ENCODE measurements around the gene UGP2. TPM values are rescaled to one million over a fixed set of nuclear protein-coding genes. Genes with fewer than 3 reads are reported as not detected.
A peak's percentile ranks its signal among the peaks of the same experiment; 100 is the strongest.

UGP2 gene
- polyA plus RNA-seq, 3 donors from 2014 or later: 132 to 263 (median 151) TPM

DNA sequence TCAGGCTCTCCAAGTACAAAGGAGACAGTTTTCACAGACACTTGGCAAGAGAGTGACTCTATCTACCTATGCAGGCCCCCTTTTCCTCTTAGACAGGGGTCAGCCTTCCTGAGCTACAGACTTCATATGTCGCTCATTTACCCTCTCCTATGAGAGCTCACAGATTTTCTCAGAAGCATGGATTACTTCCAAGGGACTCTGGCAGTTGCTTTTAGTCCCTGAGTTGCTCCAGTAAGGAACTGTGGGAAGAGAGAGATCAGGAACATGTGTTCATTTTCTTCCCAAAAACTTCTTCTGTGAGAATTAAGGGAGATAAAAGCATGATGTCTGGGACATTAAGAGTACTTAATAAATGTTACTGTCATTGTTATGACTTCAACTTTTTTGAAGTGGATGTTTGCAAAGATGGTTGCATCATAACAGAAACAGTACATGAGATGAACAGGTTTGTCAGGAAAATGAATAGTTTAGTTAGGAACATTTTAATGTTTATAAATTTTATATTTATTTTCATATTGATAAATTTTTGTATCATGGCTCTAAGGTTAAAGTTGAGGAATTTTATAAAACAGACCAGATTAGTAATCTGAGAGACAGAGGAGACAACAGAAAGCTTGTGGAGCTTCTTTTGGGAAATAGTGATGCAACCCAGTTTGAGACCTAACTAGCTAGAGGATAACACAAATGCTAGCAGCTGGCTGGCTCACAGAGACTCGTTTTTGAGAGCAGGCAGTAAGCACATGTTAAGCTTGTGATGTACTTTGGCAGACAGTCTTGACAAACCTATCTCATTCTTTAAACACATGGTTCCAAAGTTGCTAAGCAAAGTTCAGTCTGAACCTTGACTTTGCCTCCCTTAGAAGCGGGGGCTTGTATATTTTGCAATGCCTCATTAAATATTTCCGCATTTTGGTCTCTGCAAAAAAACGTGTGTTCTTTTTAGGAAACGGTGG lies 21.7 kb upstream of the UGP2 start:
- no peak for DNase-seq
- H3K4me3 Mint-ChIP-seq: no peak overlapping the region
- H3K4me1 Mint-ChIP-seq: no peaks in the 10 kb centered on the region
- H3K36me3 Mint-ChIP-seq: peaks cover 0 to 4% (median 0%) of the 10 kb centered on the region in 3 donors
- H3K27ac Mint-ChIP-seq: no peak overlapping the region
- H3K27me3 Mint-ChIP-seq (ENCODE audit: low read depth in 3 of 3): peaks cover 0 to 1% (median 0%) of the 10 kb centered on the region in 3 donors
- H3K9me3 Mint-ChIP-seq: no peaks in the 10 kb centered on the region

DNA sequence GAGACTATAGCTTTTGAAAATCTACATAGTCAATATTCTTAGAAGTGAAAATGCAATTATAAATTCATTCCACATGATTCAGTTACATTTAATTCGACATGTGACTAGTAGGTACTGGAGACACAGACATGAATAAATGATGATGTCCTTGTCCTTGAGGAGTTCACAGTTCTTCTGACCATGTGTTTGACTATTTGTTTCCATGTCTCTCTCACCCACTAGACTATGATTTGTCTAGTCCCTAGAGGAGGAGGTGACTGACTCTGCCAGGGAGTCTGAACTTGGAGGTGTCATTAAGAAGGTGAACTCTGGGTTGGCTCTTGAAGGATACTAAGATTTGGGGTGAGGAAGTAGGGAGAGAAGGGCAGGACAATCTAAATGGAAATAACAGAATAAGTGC lies 20.7 kb upstream of the UGP2 start:
- Mint-ChIP-seq H3K9me3 (no peaks in the 10 kb centered on the region), H3K27ac (no peak overlapping the region), H3K36me3 (peaks cover 0 to 4% (median 0%) of the 10 kb centered on the region in 3 donors), H3K27me3 (ENCODE audit: low read depth in 3 of 3) (peaks cover 0 to 3% (median 0%) of the 10 kb centered on the region in 3 donors), H3K4me3 (no peak overlapping the region), H3K4me1 (no peaks in the 10 kb centered on the region)
- DNase-seq: no peak

DNA sequence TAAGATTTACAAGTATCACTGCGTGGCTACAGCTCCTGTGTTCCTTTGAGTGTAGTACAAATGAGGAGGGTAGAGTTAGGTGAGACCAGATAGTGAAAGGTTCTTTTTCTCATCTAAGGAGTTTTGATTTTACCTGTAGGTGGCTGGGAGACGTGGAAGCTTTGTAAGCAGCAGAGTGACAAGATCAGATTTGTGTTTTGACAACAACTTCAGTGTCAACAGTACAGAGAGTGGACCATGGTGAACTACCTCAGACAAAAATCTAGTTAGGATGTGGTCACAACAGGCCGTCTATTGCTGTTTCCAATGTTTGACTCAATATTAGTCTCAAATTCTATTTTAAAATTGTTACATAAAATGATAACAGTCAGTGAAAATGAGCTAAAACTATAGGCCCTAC lies 20.3 kb upstream of the UGP2 start:
- H3K27me3 Mint-ChIP-seq (ENCODE audit: low read depth in 3 of 3): peaks cover 0 to 3% (median 0%) of the 10 kb centered on the region in 3 donors
- no peak for DNase-seq
- no peak overlapping the region for H3K4me3 Mint-ChIP-seq
- H3K9me3 Mint-ChIP-seq: no peaks in the 10 kb centered on the region
- no peaks in the 10 kb centered on the region for H3K4me1 Mint-ChIP-seq
- H3K27ac Mint-ChIP-seq: no peak overlapping the region
- H3K36me3 Mint-ChIP-seq: peaks cover 0 to 4% (median 0%) of the 10 kb centered on the region in 3 donors

DNA sequence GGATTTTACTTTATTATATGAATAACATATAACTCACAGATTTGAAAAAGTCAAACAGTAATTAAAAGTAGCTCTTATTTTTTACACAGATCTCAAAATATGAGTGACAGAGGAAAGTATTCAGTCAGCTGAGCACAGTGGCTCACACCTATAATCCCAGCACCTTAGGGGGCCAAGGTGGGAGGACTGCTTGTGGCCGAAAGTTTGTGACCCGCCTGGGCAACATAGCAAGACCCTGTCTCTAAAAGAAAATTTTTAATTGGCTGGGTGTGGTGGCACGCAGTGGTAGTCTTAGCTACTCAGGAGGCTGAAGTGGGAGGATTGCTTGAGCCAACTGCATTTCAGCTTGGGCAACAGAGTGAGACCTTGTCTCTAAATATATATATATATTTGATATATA lies 19.2 kb upstream of the UGP2 start:
- Mint-ChIP-seq H3K4me3 (no peak overlapping the region), H3K27me3 (ENCODE audit: low read depth in 3 of 3) (peaks cover 0 to 7% (median 0%) of the 10 kb centered on the region in 3 donors), H3K9me3 (no peaks in the 10 kb centered on the region), H3K4me1 (no peaks in the 10 kb centered on the region), H3K36me3 (peaks cover 0 to 4% (median 0%) of the 10 kb centered on the region in 3 donors), H3K27ac (no peak overlapping the region)
- no peak for DNase-seq

DNA sequence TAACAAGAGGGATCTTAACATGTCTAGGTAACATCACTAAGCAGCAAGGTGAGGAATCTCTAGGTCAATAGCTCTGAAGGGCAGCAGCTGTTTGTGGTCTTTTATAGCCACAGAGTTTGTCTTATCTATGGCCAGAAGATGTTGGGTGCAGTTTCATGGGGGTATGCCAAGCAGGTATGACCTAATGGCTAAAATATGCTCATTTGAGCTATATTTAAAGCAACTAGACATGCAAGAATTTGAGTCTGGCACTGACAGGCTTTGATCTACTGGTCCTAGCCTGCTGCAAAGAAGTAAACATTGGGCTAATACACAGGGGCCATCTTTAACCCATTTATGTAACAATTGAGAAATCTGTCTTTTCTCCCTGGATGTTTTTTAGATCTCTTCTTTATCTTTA lies 13.9 kb upstream of the UGP2 start:
- H3K27ac Mint-ChIP-seq: no peak overlapping the region
- H3K4me1 Mint-ChIP-seq: no peaks in the 10 kb centered on the region
- no peak overlapping the region for H3K4me3 Mint-ChIP-seq
- no peaks in the 10 kb centered on the region for H3K36me3 Mint-ChIP-seq
- DNase-seq: no peak
- H3K27me3 Mint-ChIP-seq (ENCODE audit: low read depth in 3 of 3): peaks cover 1 to 11% (median 3%) of the 10 kb centered on the region in 3 donors
- no peaks in the 10 kb centered on the region for H3K9me3 Mint-ChIP-seq

DNA sequence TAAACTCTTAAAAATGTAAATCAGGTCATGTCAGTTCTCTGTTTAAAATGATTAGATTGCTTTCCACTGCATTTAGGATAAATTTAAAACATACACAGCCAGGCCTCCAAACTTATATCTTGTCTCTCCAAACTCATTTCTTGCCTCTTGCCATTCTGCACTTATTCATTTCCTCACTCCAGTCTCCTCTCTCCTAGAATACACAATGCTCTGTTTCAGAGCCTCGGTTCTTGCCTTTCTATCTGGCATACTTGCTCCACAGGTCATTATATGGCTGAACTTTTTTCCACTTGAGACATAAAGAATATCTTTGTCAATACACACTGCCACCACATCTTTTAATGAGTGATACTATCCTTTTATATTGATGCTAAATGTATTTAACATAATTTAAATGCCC lies 10.5 kb upstream of the UGP2 start:
- H3K36me3 Mint-ChIP-seq: no peaks in the 10 kb centered on the region
- H3K4me1 Mint-ChIP-seq: no peaks in the 10 kb centered on the region
- H3K27me3 Mint-ChIP-seq (ENCODE audit: low read depth in 3 of 3): peaks cover 1 to 7% (median 3%) of the 10 kb centered on the region in 3 donors
- DNase-seq: no peak
- H3K27ac Mint-ChIP-seq: no peak overlapping the region
- no peak overlapping the region for H3K4me3 Mint-ChIP-seq
- H3K9me3 Mint-ChIP-seq: no peaks in the 10 kb centered on the region

DNA sequence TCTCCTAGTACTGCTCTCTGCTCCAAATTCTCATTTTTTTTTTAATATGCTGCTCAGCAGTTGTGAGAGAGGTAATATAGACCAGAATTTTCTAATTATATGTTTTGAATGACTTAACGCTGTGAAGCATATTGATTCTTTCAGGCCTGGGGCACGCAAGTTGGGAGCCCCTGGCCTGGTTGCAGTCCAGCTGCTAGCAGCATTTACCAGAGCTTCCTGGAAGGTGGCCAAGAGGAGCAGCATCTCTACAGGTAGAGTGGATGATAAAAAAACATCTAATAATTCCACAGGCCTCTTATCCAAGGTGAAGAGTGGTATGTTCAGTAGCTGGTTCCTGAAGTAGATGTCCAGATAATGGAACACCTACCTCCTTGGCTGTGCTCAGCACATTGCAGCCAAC lies 7.3 kb upstream of the UGP2 start:
- peaks cover 0 to 3% (median 1%) of the 10 kb centered on the region in 3 donors for H3K27me3 Mint-ChIP-seq (ENCODE audit: low read depth in 3 of 3)
- peaks cover 0 to 1% of the 10 kb centered on the region in 2 donors for H3K4me1 Mint-ChIP-seq
- no peak overlapping the region for H3K4me3 Mint-ChIP-seq
- H3K27ac Mint-ChIP-seq: no peak overlapping the region
- H3K36me3 Mint-ChIP-seq: no peaks in the 10 kb centered on the region
- no peak for DNase-seq
- H3K9me3 Mint-ChIP-seq: no peaks in the 10 kb centered on the region

DNA sequence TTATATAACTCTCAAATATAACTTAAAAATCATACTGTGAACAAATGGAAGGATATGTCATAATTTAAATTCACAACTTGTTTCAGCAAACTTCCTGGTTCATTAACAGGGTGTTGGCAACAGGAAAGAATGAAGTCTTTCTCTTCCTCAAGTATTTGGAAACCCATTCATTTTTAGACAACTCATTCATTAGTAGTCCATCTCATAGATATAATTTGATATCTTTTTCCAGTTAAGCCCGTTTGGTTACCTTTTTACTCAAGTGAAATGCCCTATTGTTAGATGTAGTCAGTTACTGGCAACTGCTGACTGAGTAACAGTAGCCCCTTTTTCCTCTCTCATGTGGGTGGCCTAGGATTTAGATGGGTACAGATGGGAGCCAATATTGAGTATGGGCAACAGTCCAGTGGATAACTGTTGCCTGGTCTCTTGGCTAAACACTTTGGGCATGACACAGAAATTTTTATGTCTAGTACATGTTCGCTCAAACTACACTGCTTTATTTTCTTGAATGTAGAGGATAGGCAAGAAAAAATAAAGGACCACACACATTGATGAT lies 4.6 kb upstream of the UGP2 start:
- Mint-ChIP-seq H3K4me1 (peaks cover 16 to 19% of the 10 kb centered on the region in 2 donors), H3K4me3 (no peak overlapping the region), H3K9me3 (no peaks in the 10 kb centered on the region), H3K36me3 (no peaks in the 10 kb centered on the region), H3K27ac (no peak overlapping the region), H3K27me3 (ENCODE audit: low read depth in 3 of 3) (peaks cover 7 to 13% (median 8%) of the 10 kb centered on the region in 3 donors)
- no peak for DNase-seq

DNA sequence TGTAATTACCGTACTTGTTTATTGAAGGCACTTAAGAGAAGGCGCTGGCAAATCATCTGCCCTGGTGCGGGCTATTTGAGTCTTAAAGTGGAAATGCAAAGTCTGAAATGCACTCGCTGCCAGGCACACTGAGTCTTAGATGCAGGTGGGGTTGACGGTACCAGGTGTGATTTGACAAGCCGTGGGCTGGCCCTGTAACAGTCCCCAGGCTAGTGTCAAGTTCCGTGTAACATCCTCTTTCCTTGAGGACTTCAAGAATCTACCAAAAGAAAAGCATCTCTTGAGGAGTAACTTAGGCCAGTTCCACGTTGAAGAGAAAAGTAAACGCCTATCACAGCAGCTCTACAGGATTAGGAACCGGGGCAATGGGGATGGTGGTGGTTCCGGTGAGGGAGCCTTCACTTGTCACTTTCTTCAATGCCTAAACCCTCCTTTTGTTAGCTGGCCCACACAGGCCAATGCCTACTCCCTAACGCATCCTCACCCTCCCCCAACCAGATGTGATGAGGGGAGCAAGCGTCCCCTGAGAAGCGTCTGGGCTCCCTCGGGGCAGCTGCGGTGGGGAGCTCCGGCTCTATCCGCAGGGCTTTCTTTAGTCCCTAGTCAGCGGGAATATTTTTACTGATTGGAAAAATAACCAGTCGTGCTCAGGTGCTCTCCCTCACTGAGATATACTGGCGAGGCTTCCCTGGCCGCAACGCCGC lies 1.5 kb upstream of the UGP2 start:
- H3K9me3 Mint-ChIP-seq: no peaks in the 10 kb centered on the region
- peaks cover 8 to 13% (median 9%) of the 10 kb centered on the region in 3 donors for H3K27me3 Mint-ChIP-seq (ENCODE audit: low read depth in 3 of 3)
- DNase-seq: no peak
- peak overlapping the region; percentile 94 to 99 (median 97) for H3K27ac Mint-ChIP-seq
- no peaks in the 10 kb centered on the region for H3K36me3 Mint-ChIP-seq
- H3K4me3 Mint-ChIP-seq: peak overlapping the region; percentile 93 to 99 (median 97)
- H3K4me1 Mint-ChIP-seq: peaks cover 43 to 50% of the 10 kb centered on the region in 2 donors

DNA sequence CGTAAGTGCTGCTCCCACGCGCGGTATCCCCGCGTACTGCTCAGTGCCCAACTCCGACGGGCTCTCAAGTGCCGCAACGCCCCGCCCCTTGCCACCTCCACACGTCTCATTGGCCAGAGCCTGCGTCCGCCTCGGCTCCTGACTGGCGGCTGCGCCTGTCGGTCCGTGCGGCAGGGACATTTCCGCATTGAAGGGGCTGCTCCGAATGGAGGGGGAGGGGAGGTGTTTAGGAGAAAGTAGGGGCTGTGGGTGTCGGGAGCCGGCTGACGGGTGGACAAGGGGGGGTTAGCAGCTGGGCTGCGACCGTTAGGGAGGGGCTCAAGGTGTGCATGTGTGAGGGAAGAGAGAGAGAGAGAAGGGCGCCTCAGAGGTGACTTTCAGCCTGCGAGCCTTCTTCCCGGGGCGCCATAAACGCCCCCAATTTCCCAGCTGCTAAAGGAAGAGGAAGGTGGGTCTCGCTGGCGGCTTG lies 877 bp upstream of the UGP2 start:
- Mint-ChIP-seq H3K4me1 (peaks cover 47 to 56% of the 10 kb centered on the region in 2 donors), H3K27me3 (ENCODE audit: low read depth in 3 of 3) (peaks cover 8 to 13% (median 9%) of the 10 kb centered on the region in 3 donors), H3K27ac (peak overlapping the region; percentile 94 to 99 (median 97)), H3K36me3 (no peaks in the 10 kb centered on the region), H3K9me3 (no peaks in the 10 kb centered on the region), H3K4me3 (peak overlapping the region; percentile 93 to 99 (median 97))
- DNase-seq: peak; percentile 97

DNA sequence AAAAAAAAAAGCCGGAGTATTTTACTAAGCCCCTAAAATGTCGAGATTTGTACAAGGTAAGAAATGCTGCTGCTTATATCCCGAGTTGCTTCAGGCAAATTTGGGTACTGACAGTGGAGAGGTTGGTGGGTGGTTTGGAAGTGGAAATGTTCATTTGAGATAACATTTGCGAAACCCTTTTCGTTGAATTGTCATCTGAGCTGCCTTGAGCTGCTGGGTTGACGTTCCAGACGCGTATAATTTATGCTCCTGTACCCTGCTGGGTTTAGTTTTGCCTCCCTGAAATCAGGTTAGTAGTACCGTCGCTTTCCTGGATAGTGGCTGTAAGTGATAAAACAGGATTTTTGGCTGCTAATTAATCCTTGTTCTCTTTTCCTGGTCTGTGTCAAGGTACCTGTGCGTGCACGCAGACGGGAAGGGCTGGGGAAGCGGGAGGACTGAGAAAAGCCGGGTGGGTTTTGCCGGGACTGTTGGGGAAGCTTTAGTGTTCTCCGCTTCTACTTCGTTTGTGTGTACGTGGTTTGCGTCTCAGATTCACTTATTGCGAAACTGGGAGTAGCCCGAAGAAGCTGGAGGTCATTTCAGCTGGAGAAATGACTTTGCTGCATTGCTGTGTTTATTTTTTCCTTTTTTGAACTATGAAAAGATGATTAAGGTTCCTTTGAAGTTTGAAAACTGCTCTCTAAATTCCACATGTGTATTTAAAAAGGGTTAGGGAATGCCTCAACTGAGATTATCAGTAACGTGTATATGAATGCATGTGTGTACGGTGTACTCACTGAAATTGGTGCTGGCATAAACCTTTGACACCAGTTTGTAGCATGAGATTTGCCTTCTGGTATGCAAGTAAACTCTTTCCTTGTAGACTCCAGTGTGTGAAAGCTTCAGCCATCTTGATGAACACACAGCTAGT lies 709 bp downstream of the UGP2 start:
- Mint-ChIP-seq H3K36me3 (peaks cover 0 to 2% (median 0%) of the 10 kb centered on the region in 3 donors), H3K27me3 (ENCODE audit: low read depth in 3 of 3) (peaks cover 8 to 13% (median 11%) of the 10 kb centered on the region in 3 donors), H3K4me3 (peak overlapping the region; percentile 93 to 99 (median 97)), H3K9me3 (no peaks in the 10 kb centered on the region), H3K4me1 (peaks cover 53 to 72% of the 10 kb centered on the region in 2 donors), H3K27ac (peak overlapping the region; percentile 79 to 99 (median 97))
- peak in 1 of 3 donors; percentile 9 for DNase-seq

DNA sequence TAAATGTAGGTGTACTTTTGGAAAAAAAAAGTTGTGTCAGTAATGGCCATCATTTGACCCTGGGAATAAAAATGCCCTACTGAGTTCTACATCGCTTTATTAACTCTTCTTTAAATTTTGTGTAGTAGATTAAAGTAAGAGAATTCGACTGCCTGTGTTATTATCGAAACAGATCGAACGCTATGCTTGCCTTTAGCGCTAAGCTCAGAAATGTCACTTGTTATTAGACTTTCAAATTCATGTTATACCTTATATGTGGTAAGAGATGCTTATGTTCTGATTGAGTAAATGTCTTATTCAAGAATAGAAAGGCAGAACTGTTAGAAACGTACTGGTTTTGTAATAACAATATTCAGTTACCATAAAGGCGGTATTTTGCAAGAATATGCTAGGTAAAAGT lies 1.4 kb downstream of the UGP2 start:
- peak overlapping the region; percentile 93 to 99 (median 97) for H3K4me3 Mint-ChIP-seq
- H3K9me3 Mint-ChIP-seq: no peaks in the 10 kb centered on the region
- peak overlapping the region; percentile 37 to 99 (median 96) for H3K27ac Mint-ChIP-seq
- H3K27me3 Mint-ChIP-seq (ENCODE audit: low read depth in 3 of 3): peaks cover 8 to 13% (median 11%) of the 10 kb centered on the region in 3 donors
- DNase-seq: no peak
- H3K4me1 Mint-ChIP-seq: peaks cover 57 to 79% of the 10 kb centered on the region in 2 donors
- peaks cover 0 to 3% (median 0%) of the 10 kb centered on the region in 3 donors for H3K36me3 Mint-ChIP-seq

DNA sequence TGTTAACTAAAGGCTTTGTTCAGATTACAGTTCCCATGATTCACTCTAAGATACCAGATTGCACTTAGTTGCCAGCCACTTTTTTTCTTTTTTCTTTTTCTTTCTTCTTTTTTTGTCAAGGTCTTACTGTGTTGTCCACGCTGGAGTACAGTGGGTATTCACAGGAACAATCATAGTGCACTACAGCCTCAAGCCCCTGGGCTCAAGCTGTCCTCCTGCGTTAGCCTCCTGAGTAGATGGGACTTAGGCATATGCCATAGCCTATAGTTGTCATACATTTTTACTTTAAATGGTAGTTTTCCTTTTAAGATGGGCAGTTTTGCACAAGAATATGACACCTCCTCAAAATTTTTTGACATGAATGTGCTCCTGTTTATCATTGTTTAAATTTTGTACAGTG lies 2.1 kb downstream of the UGP2 start:
- H3K27ac Mint-ChIP-seq: peak overlapping the region in 5 of 6 donors; percentile 4 to 83 (median 70)
- H3K9me3 Mint-ChIP-seq: no peaks in the 10 kb centered on the region
- DNase-seq: no peak
- peak overlapping the region in 4 of 5 donors; percentile 44 to 73 (median 58) for H3K4me3 Mint-ChIP-seq
- peaks cover 0 to 3% (median 0%) of the 10 kb centered on the region in 3 donors for H3K36me3 Mint-ChIP-seq
- H3K4me1 Mint-ChIP-seq: peaks cover 60 to 84% of the 10 kb centered on the region in 2 donors
- peaks cover 8 to 13% (median 11%) of the 10 kb centered on the region in 3 donors for H3K27me3 Mint-ChIP-seq (ENCODE audit: low read depth in 3 of 3)
